ENCODE data around the gene KRT39.

The KRT39 gene

GRCh38 chr17:40953881-40954280 is 12.9 kb downstream of the KRT39 start:
- no peak overlapping the region for H3K27ac ChIP-seq
- TF ChIP-seq ZFX (IDR thresholded peaks at IDR 0.05; ENCODE audit: borderline replicate concordance), result no peak
- TF ChIP-seq CTCF (IDR thresholded peaks at IDR 0.05), result no peak

- no peak overlapping the region for H3K27ac ChIP-seq
- TF ChIP-seq ZFX (IDR thresholded peaks at IDR 0.05; ENCODE audit: borderline replicate concordance) (no peak), CTCF (IDR thresholded peaks at IDR 0.05) (no peak)
Measured at GRCh38 chr17:40952661-40953060, 14.1 kb downstream of the KRT39 start.

GRCh38 chr17:40952154-40952553 is 14.6 kb downstream of the KRT39 start:
- TF ChIP-seq ZFX (IDR thresholded peaks at IDR 0.05; ENCODE audit: borderline replicate concordance), result no peak
- TF ChIP-seq CTCF (IDR thresholded peaks at IDR 0.05), result no peak
- no peak overlapping the region for H3K27ac ChIP-seq

GRCh38 chr17:40951011-40951622 is 15.6 kb downstream of the KRT39 start:
- H3K27ac ChIP-seq, result no peak overlapping the region
- no peak for TF ChIP-seq ZFX (IDR thresholded peaks at IDR 0.05; ENCODE audit: borderline replicate concordance)
- TF ChIP-seq CTCF (IDR thresholded peaks at IDR 0.05), result no peak

GRCh38 chr17:40950176-40950575 is 16.6 kb downstream of the KRT39 start:
- no peak for TF ChIP-seq ZFX (IDR thresholded peaks at IDR 0.05; ENCODE audit: borderline replicate concordance)
- TF ChIP-seq CTCF (IDR thresholded peaks at IDR 0.05), result no peak
- no peak overlapping the region for H3K27ac ChIP-seq

GRCh38 chr17:40949418-40949817 is 17.3 kb downstream of the KRT39 start:
- TF ChIP-seq ZFX (IDR thresholded peaks at IDR 0.05; ENCODE audit: borderline replicate concordance) (no peak), CTCF (IDR thresholded peaks at IDR 0.05) (no peak)
- H3K27ac ChIP-seq, result no peak overlapping the region

- no peak for TF ChIP-seq ZFX (IDR thresholded peaks at IDR 0.05; ENCODE audit: borderline replicate concordance)
- no peak for TF ChIP-seq CTCF (IDR thresholded peaks at IDR 0.05)
- no peak overlapping the region for H3K27ac ChIP-seq
Measured at GRCh38 chr17:40947929-40948328, 18.8 kb downstream of the KRT39 start.

All from 22Rv1 (cell line).